ENCODE measurements around the gene ST7L.

DNA sequence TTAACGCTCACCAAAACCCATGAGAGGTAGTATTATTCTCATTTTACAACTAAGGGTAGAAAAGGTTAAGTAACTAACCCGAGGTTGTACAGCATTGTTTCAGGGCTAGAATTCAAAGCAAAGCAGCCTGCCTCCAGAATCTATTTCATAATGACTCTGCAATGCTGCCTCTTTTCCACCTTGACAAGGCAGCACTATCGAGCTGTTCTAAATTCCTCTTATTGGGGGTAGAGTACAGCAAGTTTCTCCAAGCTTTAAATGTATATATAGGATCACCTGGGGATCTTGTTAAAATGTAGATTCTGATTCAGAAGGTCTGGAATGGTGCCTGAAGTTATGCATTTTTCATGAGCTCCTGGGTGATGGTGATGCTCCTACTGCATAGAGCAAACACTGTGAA is 80.1 kb downstream of the ST7L start:
- TF ChIP-seq ZNF274 (IDR thresholded peaks at IDR 0.05; ENCODE audit: low read depth, low read length) (no peak), YY1 (IDR thresholded peaks at IDR 0.05; ENCODE audit: insufficient read depth, insufficient read length) (no peak)

Measured in NT2/D1 (cell line).